K562 (cell line): ENCODE measurements around the gene KIF1A. TPM values are rescaled to one million over a fixed set of nuclear protein-coding genes. Genes with fewer than 3 reads are reported as not detected.

Experiments used
- ATAC-seq: fragments of 200-7000 bp; cut with Tn5 transposase; 3 replicates; pipeline ENCODE4 v1.9.1; 2020; ENCODE audit warnings: moderate library complexity
- BruUV-seq: library from RNA; stranded (reverse); fragments of 400-500 nt; replicated peaks from 2 replicates; lab custom pipeline; 2021; lab: Mats Ljungman, UMichigan
- CTCF ChIA-PET: fragments of 300-600 bp; formaldehyde crosslinking; extraction: SDS; loops from one replicate; lab custom pipeline; 2021; ENCODE audit warnings: low intra/inter-chr PET ratio; lab: Yijun Ruan, JAX
- POLR2A ChIA-PET: fragments of 300-600, 350-650 bp; sonication (Branson Sonifier 250); formaldehyde crosslinking; extraction: SDS; loops from one replicate; lab custom pipeline; 2021; ENCODE audit warnings: antibody characterized with exemption, inconsistent platforms; lab: Yijun Ruan, JAX
- DNase-seq, 4 experiments: peaks; one replicate each; pipeline versions ENCODE4 v3.0.0 to v3.0.0-alpha.2; 2011 to 2018; ENCODE audit warnings: low spot score in 3 of 4, mixed read lengths in 3 of 4; ENCODE audit errors: extremely low read depth in 1 of 4
- FAIRE-seq: peaks from 2 replicates; lab custom pipeline; 2011; peaks lifted over from hg19 to GRCh38; lab: Jason Lieb, UNC
- H2AFZ ChIP-seq: 2 replicates; pipeline ENCODE4 v1.6.0; 2011; ENCODE audit warnings: low read depth, low read length, control low read depth, inconsistent platforms
- H3K27ac ChIP-seq: fragments of 200-600 bp; 3 replicates; pipeline ENCODE4 v1.8.0; 2011; ENCODE audit warnings: low read depth, mild to moderate bottlenecking, control low read depth, inconsistent platforms, low read length, moderate library complexity, mixed read lengths; ENCODE audit errors: extremely low read depth
- H3K27me3 ChIP-seq, 2 experiments: fragments of 300-600 bp in 1 of 2; 2 replicates in 1 of 2; 3 replicates in 1 of 2; pipeline versions ENCODE4 v1.6.0 to v1.8.0; 2011; ENCODE audit warnings: inconsistent platforms in 2 of 2, low read length in 2 of 2, mild to moderate bottlenecking in 1 of 2, mixed read lengths in 1 of 2, moderate library complexity in 1 of 2; ENCODE audit not compliant: control insufficient read depth in 2 of 2, insufficient read depth in 2 of 2
- H3K36me3 ChIP-seq: fragments of 300-600 bp; 3 replicates; pipeline ENCODE4 v1.8.0; 2011; ENCODE audit warnings: mild to moderate bottlenecking, low read length, inconsistent platforms; ENCODE audit not compliant: control insufficient read depth, insufficient read depth
- H3K4me1 ChIP-seq, 2 experiments: fragments of 200-600 bp in 1 of 2; replicated peaks in 1 of 2; 2 replicates in 1 of 2; 3 replicates in 1 of 2; pipeline versions ENCODE4 v1.5.1 to v1.8.0; 2011; ENCODE audit warnings: inconsistent platforms in 2 of 2, low read length in 2 of 2, mild to moderate bottlenecking in 1 of 2, mixed read lengths in 1 of 2, moderate library complexity in 1 of 2; ENCODE audit not compliant: control insufficient read depth in 2 of 2, insufficient read depth in 2 of 2
- H3K4me2 ChIP-seq: 2 replicates; pipeline ENCODE4 v1.6.1; 2011; ENCODE audit warnings: low read length, control low read depth, inconsistent platforms, mixed read lengths; ENCODE audit not compliant: insufficient read depth
- H3K4me3 ChIP-seq: fragments of 200-600 bp; sonication (generic), shearing (Covaris generic); 2 replicates; pipeline ENCODE4 v1.5.1; 2016; ENCODE audit warnings: control low read depth, inconsistent platforms
- H3K79me2 ChIP-seq: fragments of 200-600 bp; 3 replicates; pipeline ENCODE4 v1.8.0; 2011; ENCODE audit warnings: low read length, inconsistent platforms; ENCODE audit not compliant: control insufficient read depth, insufficient read depth
- H3K9ac ChIP-seq, 2 experiments: 2 replicates each; pipeline versions ENCODE4 v1.6.0 to v1.6.1; 2011; ENCODE audit warnings: low read depth in 2 of 2, low read length in 2 of 2, control low read depth in 1 of 2, inconsistent platforms in 1 of 2, mild to moderate bottlenecking in 1 of 2, mixed read lengths in 1 of 2; ENCODE audit not compliant: insufficient read depth in 1 of 2
- H3K9me1 ChIP-seq: one replicate; pipeline ENCODE4 v1.6.0; 2011; ENCODE audit warnings: inconsistent platforms, mild to moderate bottlenecking, low read length, moderate library complexity; ENCODE audit not compliant: control insufficient read depth, insufficient read depth
- H3K9me3 ChIP-seq: replicated peaks from 2 replicates; pipeline ENCODE4 v1.5.1; 2011; ENCODE audit warnings: low read depth, low read length, inconsistent platforms; ENCODE audit not compliant: control insufficient read depth, insufficient read depth
- H4K20me1 ChIP-seq: replicated peaks from 2 replicates; pipeline ENCODE4 v1.6.1; 2011; ENCODE audit warnings: low read length, inconsistent platforms, mixed read lengths; ENCODE audit not compliant: control insufficient read depth, insufficient read depth
- CCAR2 ChIP-seq: fragments of 200-400 bp; formaldehyde crosslinking; IDR thresholded peaks from 2 replicates; pipeline ENCODE4 v1.6.1; 2017; ENCODE audit warnings: mild to moderate bottlenecking, low read depth, low read length
- EHMT2 ChIP-seq: fragments of 450-650 bp; IDR thresholded peaks from 2 replicates; pipeline ENCODE4 v1.6.1; 2018; ENCODE audit warnings: antibody characterized with exemption
- IRF2 ChIP-seq: sonication (generic); formaldehyde crosslinking; IDR thresholded peaks from 2 replicates; pipeline ENCODE4 v1.8.1; 2022; ENCODE audit warnings: mild to moderate bottlenecking, missing genetic modification reagents
- SRSF1 ChIP-seq: fragments of 200-400 bp; formaldehyde crosslinking; IDR thresholded peaks from 2 replicates; pipeline ENCODE4 v1.6.1; 2017; ENCODE audit warnings: mild to moderate bottlenecking, low read depth, low read length, moderate library complexity
- TAF15 ChIP-seq: fragments of 200-400 bp; formaldehyde crosslinking; IDR thresholded peaks from 2 replicates; pipeline ENCODE4 v1.6.1; 2017; ENCODE audit warnings: mild to moderate bottlenecking, low read depth, low read length, moderate library complexity
- XRCC5 ChIP-seq: fragments of 200-400 bp; formaldehyde crosslinking; IDR thresholded peaks from 2 replicates; pipeline ENCODE4 v1.6.1; 2017; ENCODE audit warnings: low read depth, mild to moderate bottlenecking, low read length
- ZBED1 ChIP-seq: IDR thresholded peaks from 2 replicates; pipeline ENCODE4 v1.6.1; 2014
- ZNF140 ChIP-seq: fragments of 250-450 bp; sonication (Bioruptor Pico); IDR thresholded peaks from 2 replicates; pipeline ENCODE4 v1.8.0; 2021; ENCODE audit warnings: moderate library complexity, mild to moderate bottlenecking, inconsistent platforms
- WGBS: fragments of 100-300 bp; shearing (Covaris generic); methylation state at CpG from one replicate; pipeline ENCODE4 v1.1.6; 2016; ENCODE audit warnings: low coverage, mixed read lengths; ENCODE audit not compliant: insufficient coverage; ENCODE audit errors: missing lambda C conversion rate; 5-methylcytosine and 5-hydroxymethylcytosine counted together
- in situ Hi-C: fragments of 300-500 bp; cut with MboI; formaldehyde crosslinking; loops from 4 replicates; pipeline ENCODE4 v1.15.0; 2018; ENCODE audit warnings: inconsistent platforms, mixed read lengths
- intact Hi-C: fragments of 100-400 bp; cut with micrococcal nuclease; formaldehyde crosslinking; loops from 2 replicates; pipeline ENCODE4 v1.14.2; 2022
- polyA plus RNA-seq, 8 experiments: library from polyadenylated mRNA; depleted of rRNA in 4 of 8; stranded (reverse) in 5 of 8; unstranded in 3 of 8; fragments of >200 nt; fragmentation: Nextera tagmentation in 2 of 8; fragmentation: Illumina TruSeq in 1 of 8; extraction: Ambion mirVana in 2 of 8; extraction: Trizol in 1 of 8; gene quantifications; 2 replicates each; pipeline versions ENCODE4 v1.2.1 to v1.2.3, GENCODE V29; 2011 to 2014; ENCODE audit warnings: inconsistent platforms in 1 of 8, missing spikeins in 1 of 8
- total RNA-seq, 7 experiments: library from RNA; depleted of rRNA in 6 of 7; stranded (reverse); fragments of >200 nt in 6 of 7; fragmentation: Illumina TruSeq in 2 of 7; extraction: Trizol in 2 of 7; gene quantifications; 2 replicates each; pipeline versions ENCODE4 v1.2.1 to v1.2.3, GENCODE V29; 2011 to 2021; ENCODE audit warnings: low replicate concordance in 1 of 7
- TF ChIP-seq, protein P1 (sequence below): sonication (generic); formaldehyde crosslinking; IDR thresholded peaks from 2 replicates; pipeline ENCODE4 v1.8.0; 2022; ENCODE audit warnings: missing genetic modification reagents, mild to moderate bottlenecking, borderline replicate concordance
- TF ChIP-seq, protein P2 (sequence below): fragments of 250-450 bp; sonication (Bioruptor Pico); IDR thresholded peaks from 2 replicates; pipeline ENCODE4 v1.5.0; 2021

The KIF1A gene
- total and polyA plus RNA-seq, 9 of the 15 experiments (the other 6 are each of a cell fraction or from before 2014, with no cell fraction given): 0.07 to 1.4 (median 0.45) TPM; not detected in 2

DNA sequence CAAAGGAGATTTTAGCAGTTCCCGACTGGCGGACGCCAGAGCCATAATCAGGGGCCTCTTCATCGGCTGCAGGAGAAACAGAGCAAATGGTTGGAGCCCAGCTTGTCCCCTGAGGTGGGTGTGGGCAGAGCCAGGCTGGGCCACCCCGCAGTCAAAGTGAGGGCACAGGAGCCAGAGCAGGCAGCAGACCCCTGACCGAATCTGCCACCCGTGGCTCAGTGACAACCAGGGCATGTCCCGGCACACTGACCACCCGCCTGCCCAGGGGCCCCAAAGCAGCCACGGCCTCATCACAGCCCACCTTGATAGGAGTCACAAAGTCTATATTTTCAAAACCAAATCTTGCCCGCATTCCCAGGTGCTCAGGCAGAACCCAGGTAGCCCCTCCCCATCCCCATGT, 72.8 kb downstream of the KIF1A start:
- no peak overlapping the region for H3K9ac ChIP-seq
- H2AFZ ChIP-seq: no peak overlapping the region
- ChIA-PET POLR2A (no interaction called here), CTCF (no interaction called here)
- no peaks in the 10 kb centered on the region for H3K9me1 ChIP-seq
- FAIRE-seq (no peak), ATAC-seq (no peak), DNase-seq (no peak)
- BruUV-seq: no TSS peak
- TF ChIP-seq XRCC5: no peak
- TF ChIP-seq SRSF1: no peak
- TF ChIP-seq, protein P1, sequence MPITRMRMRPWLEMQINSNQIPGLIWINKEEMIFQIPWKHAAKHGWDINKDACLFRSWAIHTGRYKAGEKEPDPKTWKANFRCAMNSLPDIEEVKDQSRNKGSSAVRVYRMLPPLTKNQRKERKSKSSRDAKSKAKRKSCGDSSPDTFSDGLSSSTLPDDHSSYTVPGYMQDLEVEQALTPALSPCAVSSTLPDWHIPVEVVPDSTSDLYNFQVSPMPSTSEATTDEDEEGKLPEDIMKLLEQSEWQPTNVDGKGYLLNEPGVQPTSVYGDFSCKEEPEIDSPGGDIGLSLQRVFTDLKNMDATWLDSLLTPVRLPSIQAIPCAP (CRISPR knock-in tag): no peak
- TF ChIP-seq, protein P2, sequence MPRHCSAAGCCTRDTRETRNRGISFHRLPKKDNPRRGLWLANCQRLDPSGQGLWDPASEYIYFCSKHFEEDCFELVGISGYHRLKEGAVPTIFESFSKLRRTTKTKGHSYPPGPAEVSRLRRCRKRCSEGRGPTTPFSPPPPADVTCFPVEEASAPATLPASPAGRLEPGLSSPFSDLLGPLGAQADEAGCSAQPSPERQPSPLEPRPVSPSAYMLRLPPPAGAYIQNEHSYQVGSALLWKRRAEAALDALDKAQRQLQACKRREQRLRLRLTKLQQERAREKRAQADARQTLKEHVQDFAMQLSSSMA: no peak
- no peak for TF ChIP-seq CCAR2
- no peak for TF ChIP-seq ZBED1
- TF ChIP-seq EHMT2: no peak
- no peak for TF ChIP-seq ZNF140
- TF ChIP-seq TAF15: no peak
- TF ChIP-seq IRF2: no peak
- no peaks in the 10 kb centered on the region for H3K9me3 ChIP-seq
- no peak overlapping the region for H3K4me2 ChIP-seq
- H3K79me2 ChIP-seq: no peaks in the 10 kb centered on the region
- peaks cover 0 to 3% of the 10 kb centered on the region in 2 experiments; a peak in 1 of 5 replicates for H3K4me1 ChIP-seq
- no peak overlapping the region for H3K4me3 ChIP-seq
- no peak overlapping the region for H3K27ac ChIP-seq
- H3K27me3 ChIP-seq: peaks cover 2 to 26% of the 10 kb centered on the region in 2 experiments; a peak in 3 of 5 replicates
- no peaks in the 10 kb centered on the region for H4K20me1 ChIP-seq
- in situ Hi-C loops (no loop called here), intact Hi-C loops (no loop called here)
- WGBS: 2% methylated on average over 11 of the region's 11 CpGs
- no peaks in the 10 kb centered on the region for H3K36me3 ChIP-seq
